ENCODE measurements around the gene CSNK2A2. TPM values are rescaled to one million over a fixed set of nuclear protein-coding genes. Genes with fewer than 3 reads are reported as not detected.

Gene CSNK2A2
- total and polyA plus RNA-seq, 2 of the 8 experiments (the other 6 are each of a cell fraction or from before 2014, with no cell fraction given) = 37.9 to 128 TPM

GRCh38 chr16:58129097-58129936 lies 68.6 kb downstream of the CSNK2A2 start, which contains the start of gene CFAP20 (continued):
- no peak for TF ChIP-seq CTBP2 (IDR thresholded peaks at IDR 0.05; ENCODE audit: borderline replicate concordance, insufficient read depth, insufficient read length, low read length)
- no peak for TF ChIP-seq SIRT6 (IDR thresholded peaks at IDR 0.05; ENCODE audit: low read length)
- peak; percentile 98 for TF ChIP-seq E2F6 (IDR thresholded peaks at IDR 0.05)
- peak; percentile 68; the same call in 1 of the 2 replicates for TF ChIP-seq GABPA (IDR thresholded peaks at IDR 0.05; ENCODE audit: borderline replicate concordance, insufficient read depth, low read length)
- peak; percentile 93 for TF ChIP-seq CHD2 (IDR thresholded peaks at IDR 0.05; ENCODE audit: low read length)

All from H1 (cell line).